ENCODE measurements around the gene STX16.
"Not testable (repeated sequence)": the region's sequence is repeated elsewhere in the genome, so short reads cannot be mapped to it uniquely, and the experiment has no call there.

The STX16 gene

GRCh38 chr20:58721951-58722778 is 71.1 kb downstream of the STX16 start:
- TF ChIP-seq REST (IDR thresholded peaks at IDR 0.05; ENCODE audit: insufficient replicate concordance, low read depth): no peak
- TF ChIP-seq POLR2AphosphoS5 (IDR thresholded peaks at IDR 0.05; ENCODE audit: low read depth): no peak
- TF ChIP-seq CTCF (IDR thresholded peaks at IDR 0.05; ENCODE audit: insufficient read depth, low read length): no peak
- no peak for TF ChIP-seq SPI1 (IDR thresholded peaks at IDR 0.05; ENCODE audit: borderline replicate concordance, low read depth)
- no peak for TF ChIP-seq GABPA (IDR thresholded peaks at IDR 0.05; ENCODE audit: low read depth)
- no peak for DNase-seq (ENCODE audit: low read depth in 1 of 2, low spot score in 1 of 2)
- Histone ChIP-seq H3K27ac (replicated peaks) (no peak overlapping the region), H3K27me3 (ENCODE audit: insufficient read depth, poor library complexity, severe bottlenecking) (peaks cover 2% of the 10 kb centered on the region), H3K4me3 (replicated peaks; ENCODE audit: insufficient read depth, low read length) (no peak overlapping the region)

DNA sequence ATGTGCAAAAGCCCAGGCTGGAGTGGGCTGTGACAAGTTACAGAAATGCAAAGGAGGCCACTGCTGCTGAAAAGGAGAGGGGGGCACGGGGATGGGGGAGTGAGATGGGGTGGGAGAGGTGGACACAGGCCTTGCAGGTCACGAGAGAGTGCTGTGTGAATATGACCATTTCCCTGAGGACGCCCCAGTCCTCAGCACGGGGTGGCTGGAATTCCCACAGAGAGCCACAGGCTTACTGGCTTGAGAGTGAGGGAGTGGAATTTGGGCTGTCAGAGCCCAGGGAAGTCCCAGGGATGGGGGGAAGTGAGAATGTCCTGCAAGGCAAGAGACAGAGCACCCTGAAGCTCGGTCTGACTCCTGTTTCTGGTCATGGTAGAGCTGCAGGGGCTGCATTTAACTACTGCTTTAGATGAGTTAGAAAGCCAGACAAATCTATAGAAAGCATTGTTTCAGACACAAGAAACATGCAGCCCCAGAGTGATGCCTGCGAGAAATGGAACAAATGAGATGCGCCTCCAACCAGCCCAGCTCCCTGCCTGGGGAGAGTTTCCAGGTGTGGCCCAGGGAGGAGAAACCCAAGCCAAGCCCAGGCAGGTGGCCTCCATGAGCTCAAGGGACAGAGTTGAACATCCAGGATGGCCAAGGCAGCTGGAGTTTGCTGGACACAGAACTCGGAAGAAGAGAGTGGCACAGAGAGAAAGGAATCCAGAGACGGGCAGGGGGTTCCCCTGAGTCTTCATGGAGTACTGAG is 72.0 kb downstream of the STX16 start:
- Histone ChIP-seq H3K4me3 (replicated peaks; ENCODE audit: insufficient read depth, low read length) (no peak overlapping the region), H3K27me3 (ENCODE audit: insufficient read depth, poor library complexity, severe bottlenecking) (peaks cover 2% of the 10 kb centered on the region), H3K27ac (replicated peaks) (no peak overlapping the region)
- TF ChIP-seq POLR2AphosphoS5 (IDR thresholded peaks at IDR 0.05; ENCODE audit: low read depth): no peak
- no peak for DNase-seq (ENCODE audit: low read depth in 1 of 2, low spot score in 1 of 2)

DNA sequence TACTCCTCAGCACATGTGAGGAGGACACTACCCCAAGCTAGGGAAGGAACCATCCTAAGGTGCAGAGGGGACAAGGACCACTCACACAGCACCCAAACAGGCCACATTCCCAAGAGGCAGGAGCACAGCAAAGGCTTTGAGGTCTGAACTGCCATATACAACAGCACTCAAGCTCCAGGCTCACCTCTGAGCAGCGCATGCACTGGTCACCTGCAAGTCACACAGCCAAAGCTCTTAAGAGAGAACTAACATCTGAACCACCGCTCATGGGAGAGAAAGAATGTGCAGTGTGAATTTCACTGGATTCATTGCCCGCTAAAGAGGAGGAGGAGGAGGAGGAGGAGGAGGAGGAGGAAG is 72.5 kb downstream of the STX16 start:
- Histone ChIP-seq H3K4me3 (replicated peaks; ENCODE audit: insufficient read depth, low read length) (no peak overlapping the region), H3K27ac (replicated peaks) (no peak overlapping the region), H3K27me3 (ENCODE audit: insufficient read depth, poor library complexity, severe bottlenecking) (peaks cover 2% of the 10 kb centered on the region)
- TF ChIP-seq CTCF (IDR thresholded peaks at IDR 0.05; ENCODE audit: insufficient read depth, low read length) (no peak), REST (IDR thresholded peaks at IDR 0.05; ENCODE audit: insufficient replicate concordance, low read depth) (no peak), SPI1 (IDR thresholded peaks at IDR 0.05; ENCODE audit: borderline replicate concordance, low read depth) (no peak), GABPA (IDR thresholded peaks at IDR 0.05; ENCODE audit: low read depth) (no peak), POLR2AphosphoS5 (IDR thresholded peaks at IDR 0.05; ENCODE audit: low read depth) (no peak)
- no peak for DNase-seq (ENCODE audit: low read depth in 1 of 2, low spot score in 1 of 2)

DNA sequence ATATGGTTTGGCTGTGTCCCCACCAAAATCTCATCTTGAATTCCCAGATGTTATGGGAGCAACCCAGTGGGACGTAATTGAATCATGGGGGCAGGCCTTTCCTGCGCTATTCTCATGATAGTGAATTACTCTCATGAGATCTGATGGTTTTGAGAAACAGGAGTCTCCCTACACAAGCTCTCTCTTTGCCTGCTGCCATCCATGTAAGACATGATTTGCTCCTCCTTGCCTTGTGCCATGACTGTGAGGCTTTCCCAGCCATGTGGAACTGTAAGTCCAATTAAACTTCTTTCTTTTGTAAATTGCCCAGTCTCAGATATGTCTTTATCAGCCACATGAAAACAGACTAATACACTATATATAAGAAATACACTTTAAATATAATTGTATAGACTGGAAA is 75.1 kb downstream of the STX16 start:
- not testable (repeated sequence) for H3K27me3 ChIP-seq (ENCODE audit: insufficient read depth, poor library complexity, severe bottlenecking); H3K27ac ChIP-seq (replicated peaks); DNase-seq (ENCODE audit: low read depth in 1 of 2, low spot score in 1 of 2); H3K4me3 ChIP-seq (replicated peaks; ENCODE audit: insufficient read depth, low read length)

All from HL-60 (cell line).